ENCODE data around the gene CA7.

CA7 gene

DNA sequence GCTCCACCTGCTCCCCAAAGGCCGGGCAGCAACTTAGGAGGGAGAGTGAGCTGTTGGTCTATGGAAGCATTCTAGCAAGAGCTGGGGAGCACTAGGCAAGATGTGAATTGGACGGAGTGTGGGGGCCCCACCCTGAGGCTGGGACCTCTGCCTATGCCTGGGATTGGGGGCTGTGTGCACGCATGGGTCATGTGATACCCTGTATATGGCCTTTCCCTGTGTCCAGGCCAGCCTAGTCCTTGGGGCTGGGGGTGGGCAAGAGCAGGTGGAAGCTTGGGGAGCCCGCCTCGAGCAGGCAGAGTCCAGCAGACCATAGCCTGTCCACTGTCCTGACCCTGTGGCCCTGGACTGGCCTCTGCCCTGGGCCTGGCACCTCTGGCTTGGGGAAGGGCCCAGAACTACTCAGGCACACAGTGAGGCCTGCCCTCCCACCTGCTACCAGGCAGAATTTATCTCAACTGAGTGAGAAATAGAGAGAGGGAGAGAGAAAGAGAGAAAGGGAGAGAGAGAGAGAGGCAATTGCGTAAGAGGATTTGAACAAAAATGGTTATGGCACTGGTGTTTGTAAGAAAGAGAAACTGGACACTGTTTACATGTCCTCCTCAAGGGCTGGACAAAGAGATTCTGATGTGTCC lies 55.2 kb downstream of the CA7 start:
- no peak for DNase-seq

DNA sequence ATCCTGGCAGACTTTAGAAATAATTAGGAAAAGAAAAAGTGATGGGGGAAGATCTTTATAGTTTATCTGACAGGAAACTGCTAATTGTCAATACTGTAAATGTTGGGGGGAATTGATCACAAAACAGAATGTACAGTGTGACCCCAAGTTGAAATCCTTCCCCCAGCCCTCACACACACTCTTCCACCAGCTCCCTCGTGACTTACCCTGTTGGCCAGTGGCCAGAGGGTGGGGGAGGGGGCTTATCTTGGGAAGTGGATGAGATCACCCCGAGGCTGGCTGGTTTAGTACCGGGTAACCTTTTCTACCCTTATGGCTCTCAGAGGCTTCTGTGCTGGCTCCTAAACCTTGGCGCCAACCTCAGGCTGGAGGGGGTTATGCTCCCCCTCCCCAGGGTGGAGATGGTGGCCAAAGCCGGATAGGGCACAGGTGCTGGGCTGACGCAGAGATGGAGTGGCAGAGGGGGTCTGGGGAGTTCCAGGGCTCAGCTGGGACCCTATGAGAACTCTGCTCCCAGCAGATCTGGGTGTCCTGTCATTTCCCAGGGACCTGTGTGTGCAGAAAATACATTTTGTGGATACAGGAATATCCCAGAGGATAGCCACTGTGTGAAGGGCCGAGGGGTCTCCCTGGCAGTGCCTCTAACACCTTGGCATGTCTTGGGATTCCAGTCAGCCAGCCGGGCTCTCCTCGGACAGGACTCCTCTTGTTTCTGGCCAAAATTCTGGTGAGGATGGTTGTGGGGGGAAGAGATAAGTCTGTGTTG lies 55.9 kb downstream of the CA7 start:
- DNase-seq, result no peak

DNA sequence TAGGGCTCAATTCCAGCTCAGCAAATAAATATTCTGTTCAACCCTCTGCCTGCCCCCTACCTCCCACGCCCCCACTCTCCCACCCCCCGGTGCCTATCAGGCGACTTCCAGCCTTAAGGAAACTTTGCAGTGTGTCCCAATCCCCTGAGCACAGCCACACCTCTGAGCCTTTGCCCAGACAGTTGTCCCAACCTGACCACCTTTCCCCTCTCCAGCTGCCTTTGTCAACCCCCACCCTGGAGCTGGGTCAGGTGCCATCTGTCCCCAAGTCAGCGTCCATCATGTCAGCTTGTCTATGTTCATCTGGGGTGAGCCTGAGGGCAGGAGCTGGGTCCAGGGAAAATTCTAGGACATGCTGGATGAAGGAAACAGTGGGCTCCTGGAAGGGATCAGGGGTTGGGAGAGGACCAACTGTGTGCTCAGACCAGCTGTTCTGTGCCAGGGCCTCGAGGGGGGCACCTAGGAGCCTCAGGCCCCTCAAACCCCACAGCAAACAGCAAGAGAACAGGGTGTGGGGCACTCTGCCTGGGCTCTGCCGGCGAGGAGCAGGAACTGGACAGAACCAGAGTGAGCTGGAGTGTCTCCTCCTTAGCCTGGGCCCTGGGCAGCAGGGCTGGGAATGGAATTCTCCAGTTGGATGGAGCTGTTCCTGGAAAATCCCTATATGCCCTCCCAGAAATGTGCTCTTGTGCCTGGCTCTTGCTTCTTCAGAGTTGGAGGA lies 56.7 kb downstream of the CA7 start:
- DNase-seq, result no peak

DNA sequence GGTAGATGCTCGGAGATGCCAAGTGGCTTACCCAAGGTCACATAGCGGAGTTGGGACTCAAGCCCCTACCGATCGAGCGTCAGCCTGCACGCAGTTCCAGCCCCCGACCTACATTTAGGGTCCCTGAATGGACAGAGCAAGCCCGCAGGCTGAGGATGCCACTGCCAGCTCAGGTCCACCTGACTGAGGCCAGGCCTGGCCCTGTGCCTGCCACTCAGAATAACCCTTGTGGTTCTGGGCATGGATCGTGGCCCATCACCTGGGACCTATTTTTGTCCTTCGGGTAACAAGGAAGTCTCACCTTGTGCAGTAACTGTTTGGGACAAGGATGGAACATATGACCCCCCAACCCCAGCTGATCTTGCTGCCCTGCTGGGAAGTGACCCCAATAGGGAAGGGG lies 57.4 kb downstream of the CA7 start:
- no peak for DNase-seq

DNA sequence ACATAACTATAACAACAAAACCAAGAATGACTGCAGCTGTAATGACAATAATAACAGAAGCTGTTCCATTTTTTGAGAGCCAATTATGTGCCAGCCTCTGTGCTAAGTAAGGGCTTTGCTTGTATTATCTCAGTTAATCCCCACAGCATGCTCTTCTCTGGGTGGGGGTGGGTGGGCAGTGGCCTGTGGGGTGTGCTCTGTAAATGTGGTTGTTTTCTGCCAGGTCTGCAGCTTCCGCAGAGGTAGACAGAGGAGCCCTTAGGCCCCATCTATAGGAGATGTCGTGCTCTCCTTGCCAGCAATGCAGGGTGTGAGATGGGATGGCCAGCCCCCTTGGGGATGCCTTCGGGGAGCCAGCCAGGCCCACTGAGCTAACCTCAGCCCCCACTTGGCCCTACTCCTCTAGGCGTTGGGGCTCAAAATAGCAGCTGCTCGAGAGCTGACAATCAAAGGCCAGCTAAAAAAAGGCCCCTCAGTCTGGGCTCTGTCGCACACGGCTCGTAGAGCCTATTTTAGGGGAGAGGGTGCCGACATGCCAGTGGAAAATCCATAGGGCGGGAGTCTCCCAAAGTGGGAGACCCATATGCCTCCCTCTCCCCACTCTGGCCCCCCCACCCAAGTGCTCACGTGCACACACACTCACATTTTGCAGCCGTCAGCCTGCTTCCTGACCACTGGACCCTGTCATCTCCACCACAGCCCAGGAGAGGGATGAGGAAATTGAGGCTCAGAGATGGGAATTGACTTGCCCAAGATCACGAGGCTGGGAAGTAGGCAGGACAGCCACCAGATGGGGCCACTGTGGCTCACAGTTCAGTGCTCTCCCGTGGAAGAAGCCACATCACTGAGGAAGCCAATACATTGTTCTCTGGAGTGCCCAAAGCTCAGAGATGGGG lies 58.7 kb downstream of the CA7 start:
- DNase-seq, result no peak
